NCI-H146 (cell line): ENCODE data around the gene TMSB10.
"Not testable (repeated sequence)": the region's sequence is repeated elsewhere in the genome, so short reads cannot be mapped to it uniquely, and the experiment has no call there.

Experiments used
- DNase-seq: peaks from one replicate; lab custom pipeline; 2025; lab: John Stamatoyannopoulos, UW

TMSB10 gene

DNA sequence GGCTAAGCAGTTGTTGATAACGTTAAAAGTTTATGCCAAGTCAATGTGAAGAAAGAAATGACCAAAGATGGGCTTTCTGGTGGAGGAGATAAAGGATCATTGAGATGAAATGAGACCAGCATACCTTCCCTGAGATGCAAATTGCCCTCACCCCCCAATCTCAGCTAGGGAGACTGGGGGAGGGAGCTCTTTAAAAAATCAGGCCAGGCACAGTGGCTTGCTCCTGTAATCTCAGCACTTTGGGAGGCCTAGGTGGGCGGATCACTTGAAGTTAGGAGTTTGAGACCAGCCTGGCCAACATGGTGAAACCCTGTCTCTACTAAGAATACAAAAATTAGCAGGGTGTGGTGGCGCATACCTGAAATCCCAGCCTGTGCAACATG is 34.6 kb downstream of the TMSB10 start:
- DNase-seq, result no peak

DNA sequence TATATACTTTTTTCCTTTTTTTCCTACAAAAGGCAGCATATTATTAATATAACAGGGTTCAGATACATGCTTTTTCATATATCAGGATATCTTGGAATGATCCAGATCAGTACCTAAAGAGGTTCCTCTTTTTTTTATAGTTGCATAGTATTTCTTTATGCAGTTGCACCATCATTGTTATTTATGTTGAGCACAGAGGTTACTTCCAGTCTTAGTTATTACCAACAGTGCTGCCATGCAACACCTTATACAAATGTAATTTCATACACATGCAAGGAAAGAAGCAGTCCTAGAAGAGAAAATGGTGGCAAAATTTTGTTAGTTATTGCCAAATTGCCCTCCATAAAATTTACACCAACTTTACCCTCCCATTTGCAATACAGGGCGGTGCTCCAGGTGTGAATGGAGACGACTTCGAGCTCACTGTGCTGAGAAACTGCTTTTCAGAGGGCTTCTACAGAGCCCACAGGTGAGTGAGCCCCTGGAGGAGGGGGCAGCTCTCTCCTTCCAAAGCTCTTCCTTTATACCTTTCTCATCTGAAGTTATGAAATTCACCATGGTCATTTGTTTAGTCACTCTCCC is 35.5 kb downstream of the TMSB10 start:
- no peak for DNase-seq

DNA sequence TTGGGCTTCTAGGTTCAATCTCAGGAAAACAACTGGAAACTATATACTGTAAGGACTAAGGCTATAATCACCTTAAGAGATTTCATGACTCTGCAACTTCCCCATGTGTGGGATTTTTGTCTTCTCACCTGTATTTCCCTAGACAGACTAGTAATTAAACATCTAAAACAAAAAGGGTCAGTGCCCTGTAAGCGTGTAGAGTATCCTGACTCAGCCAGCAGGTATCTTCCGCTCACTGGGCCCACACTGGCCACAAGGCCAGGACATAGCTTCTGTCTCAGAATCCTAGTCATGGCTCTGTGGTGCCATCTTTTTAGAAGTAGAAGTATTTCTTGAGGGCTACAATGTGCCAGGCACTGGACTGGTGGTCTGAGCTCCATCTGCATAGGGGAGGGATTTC is 36.7 kb downstream of the TMSB10 start:
- no peak for DNase-seq

DNA sequence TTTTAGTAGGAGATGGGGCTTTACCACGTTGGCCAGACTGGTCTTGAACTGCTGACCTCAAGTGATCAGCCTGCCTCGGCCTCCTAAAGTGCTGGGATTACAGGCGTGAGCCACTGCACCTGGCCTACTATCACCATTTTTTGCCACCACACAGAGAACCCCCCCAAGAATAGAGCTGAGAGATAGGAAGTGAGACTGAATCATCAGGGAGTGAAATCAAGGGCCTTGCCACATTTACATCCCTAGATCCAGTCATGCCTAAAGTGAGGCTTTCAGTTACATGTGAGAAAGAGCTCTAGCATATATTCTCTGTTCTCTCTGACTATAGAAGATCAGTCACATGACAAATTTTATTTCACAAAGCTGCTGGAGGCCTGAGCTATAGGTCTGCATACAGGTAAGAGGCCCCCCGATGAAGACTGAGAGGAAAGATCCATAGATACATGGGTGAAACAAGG is 37.5 kb downstream of the TMSB10 start:
- DNase-seq, result no peak

DNA sequence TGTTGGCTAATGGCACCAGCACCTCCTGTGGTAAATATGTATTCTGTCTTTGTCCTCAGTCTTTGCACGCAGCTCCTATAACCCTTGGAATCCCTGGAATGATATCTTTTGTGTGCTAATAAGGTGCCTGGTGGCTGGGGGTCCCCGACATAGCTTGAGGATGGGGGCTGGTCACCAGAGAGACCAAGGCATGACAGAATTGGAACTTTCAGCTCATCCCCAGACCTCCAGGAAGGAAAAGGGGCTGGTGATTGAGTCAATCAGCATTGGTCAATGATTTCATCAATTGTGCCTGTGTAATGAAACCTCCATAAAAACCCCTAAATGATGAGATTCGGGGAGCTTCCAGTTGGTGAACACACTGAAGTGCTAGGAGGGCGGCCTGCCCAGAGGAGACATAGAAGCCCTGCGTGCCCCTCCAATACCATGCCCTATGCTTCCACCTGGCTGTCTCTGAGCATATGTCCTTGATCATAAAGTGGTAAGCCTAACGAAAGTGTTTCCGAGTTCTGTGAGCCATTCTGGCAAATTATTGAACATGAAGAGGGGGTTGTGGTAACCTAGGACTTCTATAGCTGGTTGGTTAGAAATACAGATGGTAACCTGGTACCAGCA is 38.9 kb downstream of the TMSB10 start:
- no peak for DNase-seq

DNA sequence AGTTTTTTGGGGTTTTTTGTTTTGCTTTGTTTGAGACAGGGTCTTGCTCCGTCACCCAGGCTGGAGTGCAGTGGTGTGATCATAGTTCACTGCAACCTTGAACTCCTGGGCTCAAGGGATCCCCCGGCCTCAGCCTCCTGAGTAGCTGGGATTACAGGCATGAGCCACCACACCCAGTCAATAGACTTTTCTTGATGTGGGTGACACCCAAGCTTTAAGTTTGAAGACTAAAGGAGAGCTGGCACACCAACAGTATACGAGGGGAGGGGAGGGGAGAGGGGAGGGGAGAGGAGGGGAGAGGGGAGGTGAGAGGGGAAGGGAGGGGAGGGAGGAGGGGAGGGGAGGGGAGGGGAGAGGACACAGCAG is 40.4 kb downstream of the TMSB10 start:
- DNase-seq, result not testable (repeated sequence)

DNA sequence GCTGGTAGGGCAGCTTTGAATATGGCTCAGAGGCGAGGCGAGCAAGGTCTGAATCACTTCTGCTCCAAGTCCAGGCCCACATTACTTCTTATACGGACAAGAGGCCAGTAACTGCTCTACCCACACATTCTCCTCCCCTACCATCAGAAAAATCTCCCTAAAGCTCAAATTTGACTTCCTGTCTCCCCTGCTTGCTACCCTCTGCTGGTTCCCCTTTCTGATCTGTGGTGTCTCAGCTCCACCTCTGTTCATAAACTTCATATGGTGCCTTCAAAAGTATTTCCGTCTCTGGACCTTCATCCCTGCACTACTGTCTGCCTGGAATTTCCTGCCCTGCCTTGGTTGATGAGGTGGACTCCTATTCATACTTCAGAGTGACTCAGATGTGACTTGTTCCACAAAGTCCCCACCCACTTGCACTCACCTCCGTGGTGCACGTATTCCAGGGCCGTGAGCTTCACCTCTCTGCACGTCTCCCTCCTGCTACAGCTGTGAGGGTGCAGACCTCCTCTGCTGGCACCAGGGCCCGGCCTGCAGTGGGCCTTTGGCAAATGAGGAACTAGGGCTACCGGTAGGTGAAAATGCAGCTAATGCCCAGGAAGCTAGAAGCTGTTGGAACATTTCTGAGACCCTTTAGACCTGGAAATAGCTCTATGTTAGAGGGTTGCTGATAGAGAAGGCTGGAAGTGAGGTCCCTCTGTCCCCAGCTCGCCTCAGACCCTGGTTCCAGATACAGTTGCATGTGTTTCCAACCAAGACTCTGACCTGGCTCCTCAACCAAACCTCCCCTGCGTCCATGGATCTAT is 41.0 kb downstream of the TMSB10 start:
- DNase-seq, result no peak

DNA sequence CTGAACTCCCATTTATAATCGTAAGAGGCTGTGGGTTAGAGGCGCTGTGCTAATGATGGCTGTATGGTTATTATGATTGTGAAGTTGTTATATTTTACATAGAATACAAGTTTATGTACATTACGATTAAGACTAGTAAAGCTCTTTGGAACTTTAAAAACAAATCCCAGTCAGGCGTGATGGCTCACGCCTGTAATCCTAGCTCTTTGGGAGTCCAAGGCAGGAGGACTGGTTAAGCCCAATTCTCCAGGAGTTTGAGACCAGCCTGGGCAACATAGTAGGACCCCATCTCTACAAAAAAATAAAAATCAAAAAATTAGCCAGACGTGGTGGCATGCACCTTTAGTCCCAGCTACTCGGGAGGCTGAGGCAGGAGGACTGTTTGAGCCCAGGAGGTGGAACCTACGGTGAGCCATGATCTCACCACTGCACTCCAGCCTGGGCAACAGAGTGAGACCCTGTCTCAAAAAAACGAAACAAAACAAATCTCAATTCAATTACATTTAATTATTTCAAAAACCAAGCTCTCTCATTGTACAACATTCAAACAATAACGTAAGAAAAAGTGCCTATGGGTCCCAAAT is 41.6 kb downstream of the TMSB10 start:
- DNase-seq, result no peak

DNA sequence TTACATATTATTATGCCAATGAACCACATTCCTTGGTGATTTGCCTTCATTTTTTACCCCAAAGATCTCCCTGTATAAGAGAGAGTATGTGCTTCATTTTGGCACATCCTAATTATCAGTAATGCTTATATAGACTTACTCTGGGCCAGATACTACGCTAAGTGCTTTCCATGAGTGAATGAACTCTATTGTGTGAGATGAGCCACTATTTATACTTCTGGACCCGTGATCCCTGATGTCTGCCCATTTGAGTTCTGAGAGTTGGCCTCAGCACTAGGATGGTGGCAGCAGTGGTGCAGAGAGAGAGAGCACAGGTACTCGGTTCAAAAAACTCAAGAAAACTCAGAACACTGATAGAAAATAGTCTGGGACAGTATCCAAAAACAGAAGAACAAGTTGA is 48.1 kb downstream of the TMSB10 start:
- DNase-seq, result no peak

DNA sequence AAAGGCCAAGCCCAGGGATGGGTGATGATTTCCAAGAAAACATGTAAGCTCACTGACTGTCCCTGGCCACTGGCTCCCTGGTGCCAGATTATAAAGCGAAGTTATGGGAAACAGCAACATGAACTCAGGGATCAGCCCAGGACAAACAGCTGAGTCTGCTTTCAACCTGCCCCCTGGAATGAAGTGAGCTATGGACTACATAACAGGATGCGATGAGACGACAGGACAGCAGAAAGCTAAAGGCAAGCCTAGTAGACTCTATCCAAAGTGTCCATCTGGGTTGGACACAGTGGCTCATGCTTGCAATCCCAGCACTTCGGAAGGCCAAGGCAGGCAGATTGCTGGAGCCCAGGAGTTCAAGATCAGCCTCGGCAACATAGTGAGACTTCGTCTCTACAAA is 48.9 kb downstream of the TMSB10 start:
- DNase-seq, result no peak
